RWPE1 (cell line): ENCODE measurements around the gene SOX13.

Source experiments
- CTCF ChIA-PET: fragments of 350-600 bp; sonication (Branson Sonifier 250); formaldehyde crosslinking; extraction: SDS; loops from one replicate; lab custom pipeline; 2021; lab: Yijun Ruan, JAX
- POLR2A ChIA-PET: fragments of 400-600 bp; formaldehyde crosslinking; extraction: SDS; loops from one replicate; lab custom pipeline; 2020; ENCODE audit warnings: antibody characterized with exemption; ENCODE audit not compliant: low non-redundant PET; lab: Yijun Ruan, JAX
- DNase-seq: peaks from one replicate; pipeline ENCODE4 v3.0.0; 2012; ENCODE audit warnings: low spot score
- H3K27ac ChIP-seq: fragments of 450-650 bp; 2 replicates; pipeline ENCODE4 v1.5.1; 2017
- CTCF ChIP-seq: fragments of 450-650 bp; conservative IDR thresholded peaks from 2 replicates; pipeline ENCODE4 v1.5.1; 2017; ENCODE audit warnings: low read depth, mild to moderate bottlenecking

SOX13 gene

GRCh38 chr1:204150702-204151551 lies 78.0 kb downstream of the SOX13 start:
- H3K27ac ChIP-seq: peak overlapping the region; percentile 77
- no peak for TF ChIP-seq CTCF
- POLR2A ChIA-PET: interaction anchor here (0.6 to 1.0 kb wide), 2 partner anchors 78 to 288 kb away, joined by 3 read pairs; partner anchors contain the start of gene SOX13
- peak; percentile 60 for DNase-seq
- CTCF ChIA-PET: interaction anchor here (0.5 to 3.7 kb wide), 12 partner anchors 12 to 290 kb away, joined by 3 to 25 read pairs (median 6); partner anchors contain the start of genes GOLT1A and SNRPE

GRCh38 chr1:204151552-204152309 lies 78.8 kb downstream of the SOX13 start, which contains the start of gene ETNK2:
ETNK2 (minus strand) TSS chr1:204152044; CDS start chr1:204151852, 192 bp downstream.
- DNase-seq: peak; percentile 90
- CTCF ChIA-PET: interaction anchor here (0.5 to 3.7 kb wide), 12 partner anchors 11 to 661 kb away, joined by 3 to 25 read pairs (median 6); partner anchors contain the start of gene GOLT1A
- peak within 1 kb of the TSS; percentile 77 for H3K27ac ChIP-seq
- TF ChIP-seq CTCF: no peak
- POLR2A ChIA-PET: interaction anchor here (0.7 to 1.0 kb wide), 2 partner anchors 150 to 289 kb away, joined by 3 read pairs; no protein-coding TSS in a partner anchor

GRCh38 chr1:204152310-204153044 lies 79.6 kb downstream of the SOX13 start:
- ChIA-PET CTCF (interaction anchor here (0.5 to 3.7 kb wide), 9 partner anchors 10 to 660 kb away, joined by 3 to 25 read pairs (median 4); partner anchors contain the start of gene SNRPE), POLR2A (interaction anchor here (0.7 kb wide), 1 partner anchor 151 kb away, joined by 3 read pairs; no protein-coding TSS in a partner anchor)
- TF ChIP-seq CTCF: no peak
- peak overlapping the region; percentile 77 for H3K27ac ChIP-seq
- DNase-seq: no peak

GRCh38 chr1:204153667-204154066 lies 80.8 kb downstream of the SOX13 start:
- H3K27ac ChIP-seq: peak overlapping the region; percentile 77
- no peak for TF ChIP-seq CTCF
- DNase-seq: no peak
- ChIA-PET CTCF (interaction anchor here (0.5 to 3.7 kb wide), 9 partner anchors 9 to 293 kb away, joined by 3 to 25 read pairs (median 4); partner anchors contain the start of genes REN and SNRPE), POLR2A (interaction anchor here (0.8 to 1.1 kb wide), 2 partner anchors 282 to 293 kb away, joined by 3 read pairs; no protein-coding TSS in a partner anchor)

GRCh38 chr1:204154568-204155255 lies 81.8 kb downstream of the SOX13 start:
- TF ChIP-seq CTCF: no peak
- peak; percentile 73 for DNase-seq
- POLR2A ChIA-PET: interaction anchor here (0.8 to 1.1 kb wide), 3 partner anchors 80 to 294 kb away, joined by 3 read pairs; no protein-coding TSS in a partner anchor
- H3K27ac ChIP-seq: peak overlapping the region; percentile 77
- CTCF ChIA-PET: interaction anchor here (0.5 to 3.7 kb wide), 11 partner anchors 8 to 275 kb away, joined by 3 to 25 read pairs (median 5); partner anchors contain the start of gene REN
